ENCODE data around the gene RCOR1.

The RCOR1 gene

DNA sequence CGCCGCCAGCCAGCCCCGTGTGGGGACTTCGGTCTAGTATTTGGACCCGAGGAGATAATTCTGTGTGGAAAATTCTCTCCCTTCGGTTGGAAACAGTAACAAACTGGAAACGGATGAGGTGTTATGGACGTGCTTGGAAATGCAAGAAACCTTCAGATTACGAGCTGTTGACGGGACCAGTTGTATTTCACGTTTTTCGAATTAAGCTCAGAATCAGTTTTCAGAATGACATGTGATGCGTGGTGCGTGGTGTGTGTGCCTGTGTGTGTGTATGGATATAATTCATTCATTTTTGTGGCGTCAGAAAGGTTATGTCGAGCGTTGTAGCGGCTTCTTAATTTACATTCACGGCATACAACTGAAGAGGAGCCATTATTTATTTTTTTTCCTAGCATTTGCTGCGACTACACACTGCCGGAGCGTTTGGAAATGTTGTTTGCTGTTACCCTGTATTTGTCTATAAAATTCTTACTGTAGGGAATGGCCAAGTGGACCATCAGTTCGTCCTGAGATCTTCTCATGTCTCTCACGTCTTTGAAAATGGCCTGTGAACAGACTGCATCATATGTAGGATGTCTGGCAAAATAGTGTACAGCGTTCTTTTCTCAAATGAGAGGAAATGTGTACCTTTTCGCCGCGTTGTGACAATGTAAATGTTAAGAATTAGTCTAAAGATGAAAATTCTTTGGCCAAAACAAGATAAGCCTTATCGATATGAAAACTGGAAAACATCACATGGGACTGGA, 186.1 kb downstream of the RCOR1 start:
- H3K4me2 ChIP-seq, result peak overlapping the region; percentile 92
- peak overlapping the region; percentile 38 for H2AFZ ChIP-seq (ENCODE audit: low read depth)
- TF ChIP-seq, protein P1, sequence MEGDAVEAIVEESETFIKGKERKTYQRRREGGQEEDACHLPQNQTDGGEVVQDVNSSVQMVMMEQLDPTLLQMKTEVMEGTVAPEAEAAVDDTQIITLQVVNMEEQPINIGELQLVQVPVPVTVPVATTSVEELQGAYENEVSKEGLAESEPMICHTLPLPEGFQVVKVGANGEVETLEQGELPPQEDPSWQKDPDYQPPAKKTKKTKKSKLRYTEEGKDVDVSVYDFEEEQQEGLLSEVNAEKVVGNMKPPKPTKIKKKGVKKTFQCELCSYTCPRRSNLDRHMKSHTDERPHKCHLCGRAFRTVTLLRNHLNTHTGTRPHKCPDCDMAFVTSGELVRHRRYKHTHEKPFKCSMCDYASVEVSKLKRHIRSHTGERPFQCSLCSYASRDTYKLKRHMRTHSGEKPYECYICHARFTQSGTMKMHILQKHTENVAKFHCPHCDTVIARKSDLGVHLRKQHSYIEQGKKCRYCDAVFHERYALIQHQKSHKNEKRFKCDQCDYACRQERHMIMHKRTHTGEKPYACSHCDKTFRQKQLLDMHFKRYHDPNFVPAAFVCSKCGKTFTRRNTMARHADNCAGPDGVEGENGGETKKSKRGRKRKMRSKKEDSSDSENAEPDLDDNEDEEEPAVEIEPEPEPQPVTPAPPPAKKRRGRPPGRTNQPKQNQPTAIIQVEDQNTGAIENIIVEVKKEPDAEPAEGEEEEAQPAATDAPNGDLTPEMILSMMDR (conservative IDR thresholded peaks at IDR 0.05; ENCODE audit: low read depth, low read length), result no peak
- H3K4me3 ChIP-seq (IDR thresholded peaks at IDR 0.05; ENCODE audit: insufficient read depth, low read depth, low read length), result no peak overlapping the region
- peaks cover 58% of the 10 kb centered on the region for H3K79me2 ChIP-seq (ENCODE audit: insufficient read depth, low read depth)
- H4K20me1 ChIP-seq (ENCODE audit: insufficient read depth), result peaks cover 30% of the 10 kb centered on the region
- peak overlapping the region; percentile 98 for H3K9ac ChIP-seq
- no peaks in the 10 kb centered on the region for H3K36me3 ChIP-seq (ENCODE audit: insufficient read depth)
- peaks cover 61% of the 10 kb centered on the region for H3K4me1 ChIP-seq (ENCODE audit: low read depth, poor library complexity, severe bottlenecking)
- H3K27me3 ChIP-seq (ENCODE audit: insufficient read depth, low read depth), result no peaks in the 10 kb centered on the region
- H3K27ac ChIP-seq, result peak overlapping the region; percentile 96

DNA sequence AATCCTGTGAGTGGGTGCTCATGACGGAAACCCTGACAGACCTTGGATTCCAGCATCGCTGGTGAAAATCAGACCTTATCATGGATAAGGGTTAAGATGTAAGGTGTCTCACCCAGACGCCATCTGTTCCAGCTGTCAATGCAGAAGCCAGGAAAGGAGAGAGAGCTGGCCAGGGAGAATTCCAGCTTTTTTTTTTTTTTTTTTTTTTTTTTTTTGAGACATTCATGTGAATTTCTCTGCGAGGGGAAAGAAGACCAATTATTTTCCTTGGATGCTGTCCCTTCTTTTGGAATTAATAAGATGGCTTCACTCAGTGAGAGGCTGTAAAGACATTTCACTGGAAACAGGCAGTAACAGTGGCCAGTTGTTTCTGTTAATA, 186.6 kb downstream of the RCOR1 start:
- Histone ChIP-seq H3K27me3 (ENCODE audit: insufficient read depth, low read depth) (no peaks in the 10 kb centered on the region), H3K4me3 (IDR thresholded peaks at IDR 0.05; ENCODE audit: insufficient read depth, low read depth, low read length) (no peak overlapping the region), H3K27ac (peak overlapping the region; percentile 96; the same call in 1 of the 2 replicates), H3K4me2 (peak overlapping the region; percentile 92), H3K36me3 (ENCODE audit: insufficient read depth) (no peaks in the 10 kb centered on the region), H4K20me1 (ENCODE audit: insufficient read depth) (peaks cover 36% of the 10 kb centered on the region), H3K9ac (peak overlapping the region; percentile 98; the same call in 1 of the 2 replicates), H2AFZ (ENCODE audit: low read depth) (no peak overlapping the region), H3K79me2 (ENCODE audit: insufficient read depth, low read depth) (peaks cover 63% of the 10 kb centered on the region), H3K4me1 (ENCODE audit: low read depth, poor library complexity, severe bottlenecking) (peaks cover 61% of the 10 kb centered on the region)
- TF ChIP-seq, protein P1 (conservative IDR thresholded peaks at IDR 0.05; ENCODE audit: low read depth, low read length), result no peak

DNA sequence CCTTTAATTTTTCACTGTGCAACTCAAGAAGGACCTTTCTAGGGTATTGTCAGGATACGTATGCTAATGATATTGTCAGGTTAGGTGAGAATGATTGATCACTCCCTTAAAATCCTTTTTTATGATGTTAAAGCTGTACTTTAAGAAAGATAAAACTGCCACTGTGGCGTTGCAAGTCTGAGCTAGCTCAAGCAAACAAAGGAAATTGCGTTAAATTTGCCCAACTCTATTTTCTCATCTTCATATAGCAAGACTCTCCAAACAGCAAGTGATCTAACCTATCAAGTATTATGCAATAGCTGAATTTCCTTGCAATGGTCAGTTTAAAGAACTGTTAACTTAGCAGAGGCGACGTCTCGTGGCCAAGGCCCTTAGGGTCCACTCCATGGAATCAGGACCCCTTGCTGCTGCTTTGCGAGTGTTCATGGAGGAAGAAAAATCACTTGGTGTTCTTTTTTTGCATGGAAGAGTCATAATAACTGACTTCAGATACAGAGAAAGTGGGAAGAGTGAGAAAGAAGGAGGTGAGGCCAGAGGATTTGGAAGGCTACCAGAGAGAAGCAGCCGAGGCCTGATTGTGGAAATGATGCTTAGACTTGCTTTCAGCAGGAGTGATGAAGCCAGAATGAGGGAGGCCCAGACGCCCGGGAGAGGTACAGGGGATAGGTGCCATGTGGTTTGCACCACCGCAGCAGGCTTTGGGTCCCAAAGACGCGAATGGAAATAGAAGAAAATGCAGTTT, 187.3 kb downstream of the RCOR1 start:
- Histone ChIP-seq H4K20me1 (ENCODE audit: insufficient read depth) (peaks cover 41% of the 10 kb centered on the region), H3K79me2 (ENCODE audit: insufficient read depth, low read depth) (peaks cover 70% of the 10 kb centered on the region), H3K4me3 (IDR thresholded peaks at IDR 0.05; ENCODE audit: insufficient read depth, low read depth, low read length) (no peak overlapping the region), H3K27me3 (ENCODE audit: insufficient read depth, low read depth) (no peaks in the 10 kb centered on the region), H2AFZ (ENCODE audit: low read depth) (no peak overlapping the region), H3K4me2 (peak overlapping the region; percentile 92), H3K4me1 (ENCODE audit: low read depth, poor library complexity, severe bottlenecking) (peaks cover 61% of the 10 kb centered on the region), H3K36me3 (ENCODE audit: insufficient read depth) (no peaks in the 10 kb centered on the region), H3K9ac (peak overlapping the region; percentile 98; the same call in 1 of the 2 replicates), H3K27ac (no peak overlapping the region; the same call in 1 of the 2 replicates)
- TF ChIP-seq, protein P1 (conservative IDR thresholded peaks at IDR 0.05; ENCODE audit: low read depth, low read length), result no peak

Measured in KMS-11 (cell line).